ENCODE data around the gene ACIN1.

- TF ChIP-seq CTCF (conservative IDR thresholded peaks at IDR 0.05 in 1 of 2, IDR thresholded peaks at IDR 0.05 in 1 of 2; ENCODE audit: extremely low read depth in 1 of 2, insufficient read depth in 1 of 2, low read depth in 1 of 2, low read length in 2 of 2) (no peak), EZH2 (IDR thresholded peaks at IDR 0.05; ENCODE audit: borderline replicate concordance, low read length) (no peak)
Measured at GRCh38 chr14:23125011-23125410, 30.1 kb upstream of the ACIN1 start.

All from mammary epithelial cell (primary cell).